DOHH2 (cell line): ENCODE data around the gene KLF16.
A peak's percentile ranks its signal among the peaks of the same experiment; 100 is the strongest.

ENCODE experiments used
- H3F3A ChIP-seq: fragments of 200-600 bp; sonication (generic), shearing (Covaris generic); 2 replicates; pipeline ENCODE4 v1.6.0; 2016; ENCODE audit warnings: antibody characterized with exemption, mild to moderate bottlenecking; ENCODE audit not compliant: control insufficient read depth, insufficient read depth
- H3K27ac ChIP-seq: fragments of 200-600 bp; sonication (generic); 2 replicates; pipeline ENCODE4 v1.5.1; 2014; ENCODE audit warnings: low read depth, mild to moderate bottlenecking, low read length, moderate library complexity
- H3K27me3 ChIP-seq: fragments of 200-600 bp; sonication (generic); 2 replicates; pipeline ENCODE4 v1.6.1; 2014; ENCODE audit warnings: mild to moderate bottlenecking, low read length, mixed read lengths; ENCODE audit not compliant: control insufficient read depth
- H3K36me3 ChIP-seq: fragments of 200-600 bp; sonication (generic); 2 replicates; pipeline ENCODE4 v1.6.1; 2014; ENCODE audit warnings: mild to moderate bottlenecking, low read length, moderate library complexity, mixed read lengths; ENCODE audit not compliant: control insufficient read depth
- H3K4me1 ChIP-seq: fragments of 200-600 bp; sonication (generic); 2 replicates; pipeline ENCODE4 v1.6.1; 2014; ENCODE audit warnings: mild to moderate bottlenecking, low read length, mixed read lengths; ENCODE audit not compliant: control insufficient read depth
- H3K4me2 ChIP-seq: fragments of 200-600 bp; sonication (generic); 2 replicates; pipeline ENCODE4 v1.6.0; 2014; ENCODE audit warnings: mild to moderate bottlenecking, low read length, moderate library complexity
- H3K4me3 ChIP-seq: fragments of 200-600 bp; sonication (generic); 2 replicates; pipeline ENCODE4 v1.5.1; 2014; ENCODE audit warnings: mild to moderate bottlenecking, low read length, mixed read lengths
- H3K79me2 ChIP-seq: fragments of 200-600 bp; sonication (generic); 2 replicates; pipeline ENCODE4 v1.6.1; 2014; ENCODE audit warnings: mild to moderate bottlenecking, low read length, mixed read lengths; ENCODE audit not compliant: control insufficient read depth
- H3K9me2 ChIP-seq: fragments of 200-600 bp; sonication (generic); replicated peaks from 2 replicates; pipeline ENCODE4 v1.6.1; 2014; ENCODE audit warnings: mild to moderate bottlenecking, low read length, mixed read lengths; ENCODE audit not compliant: control insufficient read depth
- H3K9me3 ChIP-seq: fragments of 200-600 bp; sonication (generic); 2 replicates; pipeline ENCODE4 v1.6.1; 2014; ENCODE audit warnings: antibody characterized with exemption, low read length, mixed read lengths; ENCODE audit not compliant: control insufficient read depth, insufficient read depth
- H4K20me1 ChIP-seq: fragments of 200-600 bp; sonication (generic); 2 replicates; pipeline ENCODE4 v1.6.0; 2014; ENCODE audit warnings: low read depth, mild to moderate bottlenecking, antibody characterized with exemption, low read length, moderate library complexity; ENCODE audit not compliant: control insufficient read depth, insufficient read depth
- EZH2phosphoT487 ChIP-seq: fragments of 200-600 bp; sonication (generic); IDR thresholded peaks from 2 replicates; pipeline ENCODE4 v1.6.1; 2017; ENCODE audit warnings: borderline replicate concordance, mild to moderate bottlenecking, antibody characterized with exemption, low read length, moderate library complexity, mixed read lengths
- TF ChIP-seq, protein P1 (sequence below): fragments of 200-600 bp; sonication (generic); IDR thresholded peaks from one replicate; pipeline ENCODE4 v1.5.1; 2014; ENCODE audit warnings: antibody characterized with exemption, mild to moderate bottlenecking, low read depth, low read length; ENCODE audit not compliant: poor library complexity, severe bottlenecking

KLF16 gene

DNA sequence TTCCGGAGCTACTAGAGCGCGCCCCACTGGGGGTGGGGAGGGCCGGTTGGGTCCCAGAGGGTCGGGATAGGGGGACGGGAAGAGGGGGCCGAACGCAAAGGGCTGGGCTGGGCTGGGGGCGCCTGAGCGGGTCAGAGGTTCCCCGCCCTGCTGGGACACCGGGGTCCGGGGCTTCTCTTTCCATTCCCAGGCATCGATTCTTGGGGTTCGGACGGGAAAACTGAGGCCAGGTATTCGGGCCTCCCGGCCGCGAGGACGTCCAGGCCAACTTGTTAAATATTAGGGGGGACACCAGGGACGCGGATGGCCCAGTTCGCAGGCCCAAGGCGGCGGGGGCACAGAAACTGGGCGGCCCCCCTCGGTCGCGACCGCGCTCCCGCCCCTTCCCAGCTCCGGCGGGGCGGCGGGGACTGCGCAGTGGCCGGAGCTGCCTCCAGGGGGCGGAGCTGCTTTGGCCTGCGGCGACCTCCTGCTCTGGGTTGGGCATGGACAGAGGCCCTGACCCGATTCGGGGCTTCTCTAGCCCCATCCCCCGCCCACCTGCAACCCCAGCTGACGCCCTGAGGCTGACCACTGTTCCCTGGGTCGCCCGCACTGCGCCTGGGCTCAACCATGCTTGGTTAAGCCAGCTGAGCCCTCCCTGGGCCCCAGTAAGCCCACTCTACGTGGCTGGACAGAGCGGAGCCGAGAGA lies 1.2 kb upstream of the KLF16 start:
- peak overlapping the region; percentile 62 for H3K4me2 ChIP-seq
- H3K36me3 ChIP-seq, result peaks cover 8% of the 10 kb centered on the region; the same call in 1 of the 2 replicates
- H3F3A ChIP-seq, result no peaks in the 10 kb centered on the region
- TF ChIP-seq, protein P1, sequence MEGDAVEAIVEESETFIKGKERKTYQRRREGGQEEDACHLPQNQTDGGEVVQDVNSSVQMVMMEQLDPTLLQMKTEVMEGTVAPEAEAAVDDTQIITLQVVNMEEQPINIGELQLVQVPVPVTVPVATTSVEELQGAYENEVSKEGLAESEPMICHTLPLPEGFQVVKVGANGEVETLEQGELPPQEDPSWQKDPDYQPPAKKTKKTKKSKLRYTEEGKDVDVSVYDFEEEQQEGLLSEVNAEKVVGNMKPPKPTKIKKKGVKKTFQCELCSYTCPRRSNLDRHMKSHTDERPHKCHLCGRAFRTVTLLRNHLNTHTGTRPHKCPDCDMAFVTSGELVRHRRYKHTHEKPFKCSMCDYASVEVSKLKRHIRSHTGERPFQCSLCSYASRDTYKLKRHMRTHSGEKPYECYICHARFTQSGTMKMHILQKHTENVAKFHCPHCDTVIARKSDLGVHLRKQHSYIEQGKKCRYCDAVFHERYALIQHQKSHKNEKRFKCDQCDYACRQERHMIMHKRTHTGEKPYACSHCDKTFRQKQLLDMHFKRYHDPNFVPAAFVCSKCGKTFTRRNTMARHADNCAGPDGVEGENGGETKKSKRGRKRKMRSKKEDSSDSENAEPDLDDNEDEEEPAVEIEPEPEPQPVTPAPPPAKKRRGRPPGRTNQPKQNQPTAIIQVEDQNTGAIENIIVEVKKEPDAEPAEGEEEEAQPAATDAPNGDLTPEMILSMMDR, result peak; percentile 76
- no peak for TF ChIP-seq EZH2phosphoT487
- peaks cover 36% of the 10 kb centered on the region for H3K4me1 ChIP-seq
- peak overlapping the region; percentile 75 for H3K27ac ChIP-seq
- peaks cover 47% of the 10 kb centered on the region for H3K79me2 ChIP-seq
- no peaks in the 10 kb centered on the region for H3K27me3 ChIP-seq
- H4K20me1 ChIP-seq, result 0 out of 2 replicates have a peak, but pooled peaks cover 3% of the 10 kb centered on the region
- H3K4me3 ChIP-seq, result peak overlapping the region; percentile 72
- no peaks in the 10 kb centered on the region for H3K9me2 ChIP-seq
- H3K9me3 ChIP-seq, result no peaks in the 10 kb centered on the region

DNA sequence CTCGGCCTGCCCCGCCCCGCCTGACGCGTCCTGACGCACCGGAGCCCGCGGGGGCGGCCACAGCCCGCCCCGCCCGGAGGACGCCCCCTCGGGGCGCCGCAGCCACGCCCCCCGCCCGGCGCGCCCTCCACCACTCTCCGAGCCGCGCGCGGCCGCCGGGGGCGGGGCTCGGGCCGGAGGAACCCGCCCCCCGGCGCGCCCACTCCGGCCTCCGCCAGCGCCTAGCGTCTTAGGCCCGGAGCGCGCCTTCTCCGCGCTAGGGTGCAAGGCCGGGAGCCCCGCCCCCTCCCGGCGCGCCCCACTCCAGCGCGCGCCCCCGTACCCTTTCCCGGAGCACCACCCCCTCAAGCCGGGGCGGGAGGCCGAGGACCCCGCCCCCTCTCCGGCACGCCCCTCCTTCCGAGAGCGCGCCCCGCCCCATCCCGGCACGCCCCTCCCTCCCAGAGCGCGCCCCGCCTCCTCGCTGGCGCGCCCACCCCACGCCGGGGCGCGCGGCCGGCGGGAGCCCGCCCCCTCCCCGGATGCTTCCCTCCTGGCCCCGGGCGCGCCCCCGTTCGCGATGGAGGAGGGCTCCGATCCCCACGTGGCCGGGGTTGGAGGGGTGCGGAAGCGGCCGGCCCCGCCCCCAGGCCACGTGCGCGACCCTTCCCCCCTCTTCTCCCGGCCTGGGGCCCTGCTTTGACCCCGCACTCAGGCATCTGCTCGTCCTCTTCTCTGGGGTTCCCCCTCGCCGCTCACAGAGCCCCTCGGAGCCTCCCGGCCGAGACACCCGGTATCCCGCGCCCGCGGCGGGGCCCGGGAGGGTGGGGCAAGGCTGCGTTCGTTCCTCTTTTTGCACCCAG lies 480 bp upstream of the KLF16 start:
- H3K4me2 ChIP-seq, result peak overlapping the region; percentile 62
- H3K27ac ChIP-seq, result peak overlapping the region; percentile 75
- H3K79me2 ChIP-seq, result peaks cover 54% of the 10 kb centered on the region
- TF ChIP-seq, protein P1, result no peak
- no peak for TF ChIP-seq EZH2phosphoT487
- H3K4me3 ChIP-seq, result peak overlapping the region; percentile 72
- H3K27me3 ChIP-seq, result no peaks in the 10 kb centered on the region
- H4K20me1 ChIP-seq, result 0 out of 2 replicates have a peak, but pooled peaks cover 3% of the 10 kb centered on the region
- H3F3A ChIP-seq, result no peaks in the 10 kb centered on the region
- peaks cover 44% of the 10 kb centered on the region for H3K4me1 ChIP-seq
- H3K9me3 ChIP-seq, result no peaks in the 10 kb centered on the region
- H3K9me2 ChIP-seq, result no peaks in the 10 kb centered on the region
- H3K36me3 ChIP-seq, result peaks cover 8% of the 10 kb centered on the region; the same call in 1 of the 2 replicates

- H3K27me3 ChIP-seq, result no peaks in the 10 kb centered on the region
- H3K4me2 ChIP-seq, result peak overlapping the region; percentile 83
- H3K4me3 ChIP-seq, result peak overlapping the region; percentile 80
- H3K9me2 ChIP-seq, result no peaks in the 10 kb centered on the region
- peak overlapping the region; percentile 37 for H3K27ac ChIP-seq
- peaks cover 55% of the 10 kb centered on the region for H3K4me1 ChIP-seq
- 0 out of 2 replicates have a peak, but pooled peaks cover 3% of the 10 kb centered on the region for H3F3A ChIP-seq
- H4K20me1 ChIP-seq, result 0 out of 2 replicates have a peak, but pooled peaks cover 3% of the 10 kb centered on the region
- peaks cover 62% of the 10 kb centered on the region for H3K79me2 ChIP-seq
- H3K36me3 ChIP-seq, result peaks cover 8% of the 10 kb centered on the region; the same call in 1 of the 2 replicates
- TF ChIP-seq, protein P1, result no peak
- TF ChIP-seq EZH2phosphoT487, result no peak
- no peaks in the 10 kb centered on the region for H3K9me3 ChIP-seq
Observed at GRCh38 chr19:1862424-1863327, 703 bp downstream of the KLF16 start.
